HS-27A (cell line): ENCODE data around the gene RBP2.
A peak's percentile ranks its signal among the peaks of the same experiment; 100 is the strongest.
"Not testable (repeated sequence)": the region's sequence is repeated elsewhere in the genome, so short reads cannot be mapped to it uniquely, and the experiment has no call there.

Experiments
- DNase-seq: peaks from one replicate; pipeline ENCODE4 v3.0.0-alpha.2; 2012; ENCODE audit warnings: low read depth, missing footprints

Gene RBP2

DNA sequence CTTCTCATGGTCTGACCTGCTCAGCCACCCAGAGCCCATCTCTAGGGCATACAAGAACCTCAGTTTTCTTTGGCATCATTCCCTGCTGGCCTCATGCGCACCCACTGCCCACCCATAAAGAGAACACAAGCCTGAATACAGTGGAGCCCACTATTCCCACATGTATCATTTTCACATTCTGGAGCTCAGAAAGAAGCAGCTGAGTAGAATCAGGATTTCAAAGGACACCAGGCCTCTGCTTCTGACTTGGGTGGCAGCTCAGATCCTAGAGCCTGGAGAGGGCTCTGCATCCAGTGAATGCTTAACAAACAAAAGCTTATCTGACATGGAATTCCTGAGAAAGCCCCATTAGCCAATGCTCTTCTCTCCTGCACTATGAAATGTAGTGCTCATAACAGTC is 34.7 kb downstream of the RBP2 start:
- no peak for DNase-seq

DNA sequence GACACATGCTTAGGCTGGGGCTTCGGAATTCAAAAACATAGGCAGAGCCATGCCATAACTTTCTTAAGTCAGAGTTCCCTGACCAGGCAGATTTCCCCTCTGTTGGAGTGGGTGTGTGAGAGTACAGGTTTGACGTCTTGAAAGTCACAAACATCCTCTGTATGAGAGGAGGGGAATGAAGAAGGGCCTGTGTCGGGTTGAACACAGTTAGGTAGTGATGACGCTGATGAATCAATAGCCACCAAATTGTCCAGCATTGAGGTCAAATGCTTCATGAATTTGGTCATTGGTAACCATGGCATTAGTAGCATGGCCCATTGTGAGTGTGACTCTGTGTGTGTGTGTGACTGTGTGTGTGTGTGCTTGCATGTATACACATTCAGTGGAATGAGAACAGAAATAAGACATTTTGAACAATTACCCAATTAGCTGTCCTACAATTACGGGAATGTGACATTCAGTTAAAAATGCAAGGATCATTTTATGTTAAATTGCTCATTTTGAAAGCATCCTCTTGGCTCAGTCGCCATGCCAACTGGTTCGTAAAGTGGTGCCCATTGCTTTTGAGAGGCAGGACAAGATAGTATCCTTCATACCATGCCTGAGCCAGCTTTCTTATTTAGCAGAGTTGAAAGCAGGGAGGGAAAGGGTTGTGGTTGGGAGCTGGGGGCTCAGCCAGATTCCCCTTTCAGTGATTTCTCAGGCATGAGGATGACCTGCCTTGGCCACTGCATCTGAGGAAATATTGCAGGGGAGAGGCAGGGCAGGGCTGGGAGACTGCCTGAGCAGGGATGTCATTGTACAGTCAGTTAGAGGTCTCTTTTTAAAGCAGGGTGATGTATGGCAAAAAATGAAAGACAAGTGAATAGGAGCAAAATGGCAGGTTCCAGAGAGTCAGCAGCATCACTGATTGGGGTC is 35.4 kb downstream of the RBP2 start:
- DNase-seq: no peak

DNA sequence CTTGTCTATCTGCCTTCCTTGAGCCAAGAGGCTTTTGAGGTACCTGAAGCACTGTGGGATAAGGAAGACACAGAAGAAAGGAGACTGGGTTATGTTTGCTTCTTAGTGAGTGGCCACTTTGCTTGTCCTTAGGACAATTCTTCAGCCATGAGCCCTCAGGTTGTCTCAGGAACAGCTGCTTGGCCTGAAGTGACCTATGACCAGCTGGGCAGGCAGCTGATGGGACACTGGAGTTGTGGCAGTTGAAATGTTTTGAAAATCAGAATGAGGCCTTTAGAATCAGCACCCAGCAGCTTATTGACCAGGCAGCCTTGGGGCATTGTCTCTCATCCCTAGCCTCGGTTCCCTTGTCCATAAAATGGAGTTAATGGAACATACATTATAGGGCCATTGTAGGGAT is 37.0 kb downstream of the RBP2 start:
- no peak for DNase-seq

DNA sequence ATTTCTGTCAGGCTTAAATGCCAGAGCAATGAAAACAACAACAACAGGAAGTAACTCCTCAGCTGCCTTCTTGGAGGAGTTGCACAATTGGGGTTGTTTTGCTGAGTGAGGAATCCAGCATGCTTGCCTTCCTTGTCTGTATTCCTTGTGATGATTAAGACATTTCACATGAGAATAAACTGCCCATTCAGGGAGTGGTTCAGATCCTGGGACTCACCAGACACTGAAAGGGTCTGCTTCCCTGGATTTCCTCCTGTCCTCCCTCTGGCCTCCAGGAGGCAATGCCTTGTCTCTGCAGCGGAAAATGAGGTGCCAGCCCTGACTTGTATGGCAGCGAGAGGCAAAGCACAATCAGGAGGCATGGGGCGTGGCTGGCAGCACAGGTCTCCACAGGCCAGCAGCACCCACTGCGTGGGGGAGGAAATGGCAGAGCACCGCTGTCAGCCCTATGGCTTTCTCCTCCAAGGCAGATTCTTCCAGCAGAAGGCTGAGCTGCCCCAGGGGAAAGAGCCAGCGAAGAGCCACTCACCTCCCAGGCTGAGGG is 41.5 kb downstream of the RBP2 start:
- DNase-seq: no peak

DNA sequence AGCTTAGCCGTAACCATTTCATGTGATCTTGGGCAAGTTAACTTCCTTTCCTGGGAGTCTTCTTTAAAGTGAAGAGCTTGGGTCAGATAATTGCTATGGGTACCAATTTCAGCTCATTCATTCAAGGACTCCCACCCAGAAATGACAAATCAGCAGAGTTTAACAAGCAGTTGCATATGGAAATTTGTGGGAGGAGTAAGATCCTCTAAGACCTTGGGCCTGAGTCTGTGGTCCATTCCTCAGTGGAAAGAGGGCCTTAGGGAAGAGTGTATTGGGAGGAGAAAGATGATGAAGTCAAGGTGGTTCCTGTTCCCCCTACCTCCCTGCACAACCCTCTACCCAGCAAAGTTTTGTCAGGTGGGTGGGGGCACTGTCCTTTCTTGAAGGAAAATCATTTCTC is 42.1 kb downstream of the RBP2 start:
- no peak for DNase-seq

DNA sequence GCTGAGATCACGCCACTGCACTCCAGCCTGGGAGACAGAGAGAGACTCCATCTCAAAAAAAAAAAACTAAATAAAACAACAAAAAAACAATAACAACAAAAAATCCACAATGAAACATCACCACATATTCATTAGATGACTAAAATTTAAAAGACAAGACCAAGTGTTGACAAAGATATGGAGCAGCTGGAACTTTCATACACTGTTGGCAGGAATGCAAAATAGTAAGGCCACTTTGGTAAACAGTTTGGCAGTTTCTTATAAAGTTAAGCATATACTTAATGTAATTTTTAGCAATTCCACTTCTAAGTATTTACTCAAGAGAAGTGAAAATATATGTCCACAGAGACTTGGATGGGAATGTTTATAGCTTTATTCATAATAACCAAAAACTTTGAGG is 43.2 kb downstream of the RBP2 start:
- DNase-seq: no peak

DNA sequence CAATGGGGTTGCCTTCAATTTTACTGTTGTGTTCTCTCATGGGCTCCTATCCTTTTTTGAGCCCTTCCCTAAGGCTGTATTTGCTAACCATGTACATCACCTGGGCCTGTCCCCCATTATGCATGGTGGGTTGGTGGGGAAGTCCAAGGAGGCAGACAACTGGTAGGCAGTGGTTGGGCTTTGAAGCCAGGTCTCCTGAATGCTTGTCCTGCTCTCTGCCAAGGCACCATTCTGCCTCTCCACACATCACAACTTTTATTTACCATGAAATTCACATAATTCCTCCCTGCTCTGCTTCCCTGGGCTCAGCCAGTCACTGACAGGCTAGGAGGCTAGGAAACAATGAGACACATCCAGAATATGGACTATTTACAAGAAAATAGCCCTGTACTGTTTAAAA is 45.8 kb downstream of the RBP2 start:
- DNase-seq: no peak

DNA sequence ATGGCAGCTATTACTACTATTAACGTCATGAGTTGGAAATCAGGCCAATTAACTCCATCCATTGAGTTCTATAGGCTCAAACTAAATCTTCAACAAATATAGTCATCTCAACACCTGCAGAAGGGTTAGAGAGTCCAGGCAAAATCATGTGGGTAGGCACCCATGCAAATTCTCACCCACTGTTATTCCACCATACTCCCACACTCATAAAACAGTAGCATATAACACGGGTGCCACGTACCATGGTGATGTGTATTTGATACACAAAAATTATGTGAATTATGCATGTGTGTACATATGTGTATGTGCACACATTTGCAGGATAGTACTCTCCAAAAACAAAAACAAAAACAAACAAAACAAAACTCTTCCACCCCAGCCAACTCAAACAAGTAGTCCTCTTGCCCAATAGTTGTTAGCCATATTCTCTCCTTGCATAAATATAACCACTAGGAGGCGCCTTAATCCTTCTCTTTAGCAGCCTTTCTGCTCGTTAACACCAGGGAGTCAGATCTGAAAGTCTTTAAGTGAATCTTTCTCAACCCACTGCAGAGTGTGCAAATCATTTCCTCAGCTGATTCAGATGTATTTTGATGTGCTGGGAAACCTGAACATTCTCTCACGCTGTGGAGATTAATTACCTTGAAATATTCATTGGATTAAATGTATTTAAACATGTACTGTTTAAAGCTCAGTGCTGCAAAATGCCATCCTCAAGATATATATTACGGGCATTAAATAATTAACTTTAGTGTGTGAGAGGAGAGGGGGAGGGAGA is 48.8 kb downstream of the RBP2 start:
- peak; percentile 40 for DNase-seq

DNA sequence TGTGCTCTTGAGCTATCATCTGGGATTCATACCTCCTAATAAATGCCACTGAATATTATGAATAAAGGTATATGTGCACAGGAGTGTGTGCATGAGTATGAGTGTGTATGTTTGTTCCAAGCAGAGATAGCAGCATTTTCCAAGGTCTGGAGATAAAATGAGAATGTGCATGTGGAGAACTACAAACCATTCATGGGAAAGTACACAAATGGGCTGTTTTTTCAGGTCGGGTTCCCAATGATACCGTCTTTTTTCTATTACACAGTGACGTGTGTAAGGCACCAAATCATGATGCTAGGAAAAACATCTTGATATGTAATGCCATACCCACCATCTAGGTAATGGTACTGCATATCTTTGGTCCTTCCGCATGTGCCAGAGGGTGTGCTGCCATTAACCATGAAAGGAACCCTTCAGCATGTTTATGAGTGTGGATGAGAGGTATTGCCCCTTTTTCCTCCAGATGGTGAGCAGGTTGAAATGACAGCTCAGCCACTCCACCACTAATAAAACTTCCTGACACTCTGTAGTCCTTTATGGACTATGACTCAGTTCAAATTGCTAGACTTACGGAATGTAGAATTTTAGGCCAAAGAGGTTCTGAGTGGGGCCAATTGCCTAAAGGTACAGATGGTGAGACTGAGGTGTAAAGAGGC is 50.4 kb downstream of the RBP2 start:
- DNase-seq: no peak

GRCh38 chr3:139423232-139423631 is 53.1 kb downstream of the RBP2 start:
- no peak for DNase-seq

DNA sequence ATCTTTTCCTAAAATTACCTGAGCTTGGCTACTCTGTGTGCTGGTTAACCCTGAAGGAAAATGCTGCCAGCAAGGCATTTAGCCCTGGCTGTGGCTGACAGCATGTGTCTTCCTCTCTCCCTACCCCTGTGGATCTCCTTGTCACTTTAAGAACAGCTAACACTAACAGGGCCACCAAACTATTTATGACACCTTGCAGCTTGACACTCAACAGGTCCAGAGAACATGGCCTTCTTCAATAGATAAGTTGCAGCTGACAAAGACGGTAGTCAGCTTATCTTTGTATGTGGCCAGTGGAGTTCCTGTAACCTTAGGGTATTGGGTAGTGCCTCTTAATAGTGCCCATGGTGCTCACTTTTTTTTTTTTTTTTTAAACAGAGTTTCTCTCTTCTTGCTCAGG is 54.9 kb downstream of the RBP2 start:
- DNase-seq: no peak

GRCh38 chr3:139421040-139421439 is 55.3 kb downstream of the RBP2 start:
- DNase-seq: no peak

GRCh38 chr3:139418144-139418543 is 58.2 kb downstream of the RBP2 start:
- DNase-seq: no peak

DNA sequence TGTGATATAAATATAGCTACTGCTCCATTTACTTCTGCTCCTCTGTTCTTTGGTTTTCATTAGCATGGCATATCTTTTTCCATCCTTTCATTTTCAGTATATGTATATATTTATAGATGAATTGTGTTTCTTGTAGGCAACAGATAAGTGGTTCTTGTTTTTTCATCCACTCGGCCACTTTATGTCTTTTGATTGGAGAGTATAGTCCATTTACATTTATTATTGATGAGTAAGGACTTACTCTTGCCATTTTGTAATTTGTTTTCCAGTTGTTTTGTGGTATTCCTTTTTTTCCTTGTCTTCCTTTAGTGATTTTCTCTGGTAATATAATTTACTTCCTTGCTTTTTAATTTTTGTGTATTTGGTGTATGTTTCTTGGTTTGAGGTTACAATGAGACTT is 60.0 kb downstream of the RBP2 start:
- no peak for DNase-seq

GRCh38 chr3:139414608-139415224 is 61.6 kb downstream of the RBP2 start:
- DNase-seq: no peak

- DNase-seq: not testable (repeated sequence)
These were observed 63.4 kb downstream of the RBP2 start for GRCh38 chr3:139412891-139413290.
